GM12891 (cell line): ENCODE measurements around the gene PVR.
"Not testable (repeated sequence)": the region's sequence is repeated elsewhere in the genome, so short reads cannot be mapped to it uniquely, and the experiment has no call there.

Experiments used
- DNase-seq: peaks from one replicate; pipeline ENCODE4 v3.0.0; 2011; ENCODE audit warnings: low spot score; ENCODE audit not compliant: insufficient read length
- FAIRE-seq: peaks from 2 replicates; lab custom pipeline; 2011; peaks lifted over from hg19 to GRCh38; lab: Jason Lieb, UNC
- PAX5 ChIP-seq: IDR thresholded peaks from 2 replicates; pipeline ENCODE4 v1.6.1; 2011; ENCODE audit warnings: low read length, moderate library complexity, mild to moderate bottlenecking; ENCODE audit not compliant: insufficient read depth, severe bottlenecking
- POLR2A ChIP-seq: IDR thresholded peaks from 2 replicates; pipeline ENCODE4 v1.6.1; 2011; ENCODE audit warnings: low read depth, low read length, control low read depth
- POLR2AphosphoS5 ChIP-seq: IDR thresholded peaks from 2 replicates; pipeline ENCODE4 v1.6.1; 2011; ENCODE audit warnings: low read depth, low read length, control low read depth
- POU2F2 ChIP-seq: IDR thresholded peaks from 2 replicates; pipeline ENCODE4 v1.6.1; 2011; ENCODE audit warnings: low read depth, mild to moderate bottlenecking, control low read depth, low read length, moderate library complexity
- SPI1 ChIP-seq: IDR thresholded peaks from 2 replicates; pipeline ENCODE4 v1.6.1; 2011; ENCODE audit warnings: low read depth, low read length, control low read depth
- TAF1 ChIP-seq: IDR thresholded peaks from 2 replicates; pipeline ENCODE4 v1.6.1; 2011; ENCODE audit warnings: low read depth, low read length, control low read depth

The PVR gene

GRCh38 chr19:44672226-44672625 is 28.5 kb downstream of the PVR start:
- DNase-seq (no peak), FAIRE-seq (no peak)
- TF ChIP-seq SPI1 (no peak), POU2F2 (no peak), PAX5 (no peak), POLR2A (no peak), TAF1 (no peak), POLR2AphosphoS5 (no peak)

DNA sequence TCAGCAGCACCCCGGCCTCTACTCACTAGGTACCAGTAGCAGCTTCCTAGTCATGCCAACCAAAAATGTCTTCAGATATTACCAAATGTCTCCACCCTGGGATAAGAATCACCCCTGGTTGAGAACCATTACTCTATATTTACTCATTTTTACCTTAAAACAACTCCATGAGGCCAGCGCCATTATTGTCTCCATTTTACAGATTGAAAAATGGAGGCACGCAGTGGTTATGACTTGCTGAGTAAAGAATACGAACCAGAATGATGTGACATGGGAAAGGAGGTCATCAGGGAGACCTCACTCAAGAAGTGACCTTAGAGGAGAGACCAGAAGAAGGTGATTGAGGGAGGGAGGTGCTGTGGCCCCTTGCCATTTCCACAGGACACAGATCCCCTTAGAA is 29.8 kb downstream of the PVR start:
- TF ChIP-seq TAF1 (no peak), POLR2AphosphoS5 (no peak), POU2F2 (no peak)
- DNase-seq, result no peak
- no peak for FAIRE-seq

- no peak for DNase-seq
- TF ChIP-seq TAF1, result no peak
- FAIRE-seq, result no peak
These were observed 31.8 kb downstream of the PVR start for GRCh38 chr19:44675521-44675920.

DNA sequence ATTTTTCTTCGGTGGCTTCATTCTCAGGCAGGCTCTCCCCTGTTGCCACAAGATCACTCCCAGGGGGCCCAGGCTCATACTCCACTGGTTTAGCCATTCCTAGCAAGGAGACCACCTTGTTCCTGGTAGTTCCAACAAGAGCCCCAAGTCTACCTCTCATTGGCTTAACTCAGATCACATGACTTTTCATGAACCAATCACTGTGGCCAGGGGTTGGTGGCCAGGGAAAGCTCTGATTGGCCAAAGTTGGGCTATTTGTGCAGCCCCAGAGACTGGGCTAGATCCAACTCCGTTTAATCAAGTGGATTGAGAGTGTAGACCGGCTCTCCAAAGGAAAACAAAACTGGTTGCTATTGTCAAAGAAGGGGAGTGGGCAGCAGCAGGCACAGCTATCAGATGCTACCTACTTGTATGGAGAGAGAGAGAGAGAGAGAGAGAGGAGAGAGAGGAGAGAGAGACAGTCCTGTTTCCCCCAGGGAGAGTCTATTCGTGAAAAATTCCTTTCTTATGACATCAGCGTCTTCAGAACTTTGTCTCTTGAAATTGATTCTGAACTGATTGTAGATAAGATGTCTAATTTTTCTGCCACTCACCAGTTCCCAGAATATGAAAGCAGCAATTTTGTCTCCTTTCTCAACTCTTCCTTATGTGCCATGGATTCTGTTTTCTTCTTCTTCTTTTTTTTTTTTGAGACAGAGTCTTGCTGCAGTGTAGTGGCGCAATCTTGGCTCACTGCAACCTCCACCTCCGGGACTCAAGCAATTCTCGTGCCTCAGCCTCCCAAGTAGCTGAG is 33.5 kb downstream of the PVR start:
- TF ChIP-seq POLR2AphosphoS5 (no peak), SPI1 (no peak)
- DNase-seq, result no peak
- FAIRE-seq, result no peak

DNA sequence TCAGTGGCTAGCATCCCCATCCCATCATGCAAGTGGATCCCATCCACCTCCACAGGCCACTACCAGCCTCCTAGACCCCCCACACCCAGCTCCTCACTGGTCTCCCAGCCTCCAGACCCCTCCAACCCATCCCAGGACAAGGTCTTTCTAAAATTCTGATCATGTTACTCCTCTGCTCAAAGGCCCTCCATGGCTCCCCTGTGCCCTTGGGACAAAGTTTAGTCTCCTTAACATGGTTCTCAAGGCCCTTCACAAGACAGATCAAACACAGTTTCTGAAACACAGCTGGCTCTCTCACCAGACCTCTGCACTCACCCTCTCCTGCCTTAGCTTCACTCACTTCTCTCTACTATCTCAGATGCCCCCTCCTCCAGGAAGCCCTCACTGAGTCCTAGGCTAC is 36.8 kb downstream of the PVR start:
- no peak for FAIRE-seq
- TF ChIP-seq POLR2A (no peak), POLR2AphosphoS5 (no peak), POU2F2 (no peak), TAF1 (no peak), SPI1 (no peak), PAX5 (no peak)
- DNase-seq, result no peak

- no peak for FAIRE-seq
- no peak for DNase-seq
- TF ChIP-seq PAX5, result no peak
- TF ChIP-seq POU2F2, result no peak
- TF ChIP-seq POLR2A, result no peak
- no peak for TF ChIP-seq POLR2AphosphoS5
- no peak for TF ChIP-seq TAF1
- no peak for TF ChIP-seq SPI1
These were observed 38.5 kb downstream of the PVR start for GRCh38 chr19:44681992-44682790.

DNA sequence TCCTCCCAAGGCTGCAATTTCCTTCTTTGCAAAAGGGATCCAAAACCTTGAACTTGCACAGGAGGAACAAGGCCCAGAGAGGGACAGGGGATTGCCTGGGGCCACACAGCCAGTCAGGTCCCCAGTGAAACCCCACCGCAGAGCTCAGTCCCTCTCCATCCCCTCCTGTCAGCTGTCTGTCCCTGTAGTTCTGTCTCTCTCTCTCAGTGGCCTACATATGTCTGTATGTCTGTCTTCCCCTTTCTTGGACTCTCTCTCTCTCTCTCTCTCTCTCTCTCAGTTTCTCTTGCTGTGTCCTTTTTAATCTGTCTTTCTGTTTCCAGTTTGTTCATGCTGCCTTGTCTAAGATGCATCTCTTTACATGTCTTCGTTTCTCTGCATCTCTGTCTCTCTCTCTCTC is 39.1 kb downstream of the PVR start:
- DNase-seq (no peak), FAIRE-seq (no peak)
- TF ChIP-seq PAX5 (no peak), TAF1 (no peak), SPI1 (0 out of 2 replicates have a peak, but pooled peaks have one; percentile 16)

GRCh38 chr19:44683434-44684210 is 39.9 kb downstream of the PVR start:
- TF ChIP-seq POLR2AphosphoS5, result no peak
- TF ChIP-seq POU2F2, result no peak
- TF ChIP-seq TAF1, result no peak
- no peak for TF ChIP-seq PAX5
- TF ChIP-seq SPI1, result no peak
- TF ChIP-seq POLR2A, result no peak
- FAIRE-seq, result no peak
- DNase-seq, result no peak

DNA sequence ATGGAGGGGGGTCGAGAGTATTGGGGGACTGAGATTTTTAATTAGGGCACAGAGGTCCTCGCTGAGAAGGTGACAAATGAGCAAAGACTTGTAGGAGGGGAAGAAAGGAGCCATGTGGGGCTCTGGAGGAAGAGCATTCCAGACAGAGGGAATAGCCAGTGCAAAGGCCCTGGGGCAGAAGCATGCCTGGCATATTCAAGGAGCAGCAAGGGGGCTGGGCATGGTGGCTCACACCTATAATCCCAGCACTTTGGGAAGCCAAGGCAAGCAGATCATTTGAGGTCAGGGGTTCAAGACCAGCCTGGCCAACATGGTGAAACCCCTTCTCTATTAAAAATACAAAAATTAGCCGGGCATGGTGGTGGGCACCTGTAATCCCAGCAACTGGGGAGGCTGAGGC is 40.7 kb downstream of the PVR start:
- DNase-seq, FAIRE-seq: not testable (repeated sequence)
